ENCODE results near the gene ATXN1.

GRCh38 chr6:16542070-16542469 lies 219.2 kb downstream of the ATXN1 start:
- TF ChIP-seq CTCF (IDR thresholded peaks at IDR 0.05; ENCODE audit: low read depth, low read length, poor library complexity, severe bottlenecking) (no peak), EZH2phosphoT487 (IDR thresholded peaks at IDR 0.05; ENCODE audit: borderline replicate concordance, low read length) (no peak)
